HK-2 (cell line): ENCODE measurements around the gene FAM156A.
"Not testable (repeated sequence)": the region's sequence is repeated elsewhere in the genome, so short reads cannot be mapped to it uniquely, and the experiment has no call there.

Source experiments
- DNase-seq: peaks from one replicate; pipeline ENCODE4 v3.0.0-alpha.2; 2018; ENCODE audit not compliant: unreplicated experiment

Gene FAM156A, protein sequence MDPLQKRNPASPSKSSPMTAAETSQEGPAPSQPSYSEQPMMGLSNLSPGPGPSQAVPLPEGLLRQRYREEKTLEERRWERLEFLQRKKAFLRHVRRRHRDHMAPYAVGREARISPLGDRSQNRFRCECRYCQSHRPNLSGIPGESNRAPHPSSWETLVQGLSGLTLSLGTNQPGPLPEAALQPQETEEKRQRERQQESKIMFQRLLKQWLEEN

DNA sequence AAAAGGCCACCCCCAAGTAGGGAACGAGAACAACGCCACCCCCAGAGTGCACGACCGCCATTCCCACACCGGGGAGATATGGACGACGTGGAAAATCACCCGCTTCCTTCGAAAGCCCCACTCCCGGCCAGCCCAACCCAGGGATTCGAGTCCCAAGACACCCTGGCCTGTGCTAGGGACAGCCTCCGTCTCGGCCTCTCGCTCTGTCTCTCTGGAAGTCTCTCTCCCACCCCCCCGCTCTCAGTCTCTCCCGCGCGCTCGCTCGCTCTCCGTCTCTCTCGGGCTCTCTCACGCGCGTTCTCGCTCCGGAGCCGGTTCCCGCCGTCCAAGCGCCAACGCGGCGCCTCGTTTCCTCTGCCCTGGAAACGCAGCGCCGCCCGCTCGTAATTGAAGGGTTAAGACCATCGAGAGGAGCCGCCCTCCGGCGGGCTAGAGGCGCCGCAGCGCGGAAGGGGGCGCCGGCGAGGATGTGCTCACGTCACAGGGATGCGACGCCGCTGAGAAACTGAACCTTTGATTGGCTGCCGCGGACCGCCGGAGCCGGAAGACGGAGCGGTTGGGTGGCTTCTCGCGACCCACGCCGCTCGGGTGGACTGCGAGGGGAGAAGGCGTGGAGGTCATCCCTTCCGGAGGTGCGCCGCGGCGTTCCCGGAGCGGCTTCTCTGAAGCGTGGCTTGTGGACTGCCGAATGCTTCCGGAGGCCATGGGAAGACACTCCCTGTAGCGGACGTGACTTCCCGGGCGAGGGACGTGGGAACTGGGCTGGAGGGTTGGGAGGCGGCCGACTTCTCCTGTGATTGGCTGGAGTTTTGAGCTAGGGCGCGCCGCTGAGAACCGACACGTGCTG, at the start of gene FAM156A:
Gene FAM156A (minus strand): TSS at position 406 of the 847 bp plus-strand sequence. CDS start 9,930 bp downstream, outside the sequence.
- not testable (repeated sequence) for DNase-seq

DNA sequence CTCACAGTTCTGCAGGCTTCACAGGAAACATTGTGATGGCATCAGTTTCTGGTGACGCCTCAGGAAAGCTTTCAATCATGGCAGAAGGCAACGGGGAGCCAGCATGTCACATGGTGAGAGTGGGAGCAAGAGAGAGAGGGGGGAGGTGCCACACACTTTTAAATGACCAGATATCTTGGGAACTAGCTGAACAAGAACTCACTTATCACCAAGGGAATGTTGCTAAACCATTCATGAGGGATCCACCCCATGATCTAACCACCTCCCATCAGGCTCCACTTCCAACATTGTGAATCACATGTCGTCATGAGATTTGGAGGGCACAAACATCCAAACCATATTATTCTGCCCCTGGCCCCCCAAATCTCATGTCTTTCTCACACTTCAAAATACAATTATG, 47.0 kb upstream of the FAM156A start:
- DNase-seq: no peak

DNA sequence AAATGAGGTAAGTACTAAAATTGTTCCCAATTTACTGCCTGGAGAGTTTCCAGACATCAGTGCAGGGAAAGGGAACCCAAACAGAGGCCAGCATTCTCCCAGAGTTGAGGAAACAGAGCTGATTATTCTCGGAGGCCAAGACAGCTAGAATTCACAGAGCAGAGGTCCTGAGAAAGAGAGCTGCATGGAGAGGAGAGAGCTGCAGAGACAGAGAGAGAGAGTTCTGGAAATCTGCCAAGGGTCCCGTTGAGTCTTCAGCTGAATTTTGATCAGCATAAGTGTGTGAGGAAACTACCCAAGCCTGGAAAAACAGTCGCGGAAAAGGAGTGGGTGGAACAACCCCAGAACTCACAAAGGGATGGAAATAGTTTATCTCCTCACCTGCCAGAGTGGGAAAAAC, 46.5 kb upstream of the FAM156A start:
- no peak for DNase-seq

DNA sequence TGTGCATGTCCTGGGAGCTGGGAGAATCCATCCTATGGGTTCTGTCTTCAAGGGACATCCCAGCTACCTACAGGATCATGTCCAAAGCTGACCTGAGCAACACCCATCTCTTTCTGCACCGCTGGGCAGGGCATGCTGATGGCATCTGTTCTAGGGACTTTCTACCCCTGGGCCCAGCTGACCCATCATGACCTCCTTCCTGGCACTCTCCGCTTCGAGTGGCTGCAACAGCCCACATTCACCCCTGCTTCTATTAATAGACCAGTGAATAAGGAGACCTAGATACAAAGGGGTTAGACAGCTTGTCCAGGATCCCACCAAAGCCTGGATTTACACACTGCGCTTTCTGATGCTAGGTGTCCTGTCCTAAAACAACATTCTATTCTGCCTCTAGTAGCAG, 45.7 kb upstream of the FAM156A start:
- DNase-seq: no peak

DNA sequence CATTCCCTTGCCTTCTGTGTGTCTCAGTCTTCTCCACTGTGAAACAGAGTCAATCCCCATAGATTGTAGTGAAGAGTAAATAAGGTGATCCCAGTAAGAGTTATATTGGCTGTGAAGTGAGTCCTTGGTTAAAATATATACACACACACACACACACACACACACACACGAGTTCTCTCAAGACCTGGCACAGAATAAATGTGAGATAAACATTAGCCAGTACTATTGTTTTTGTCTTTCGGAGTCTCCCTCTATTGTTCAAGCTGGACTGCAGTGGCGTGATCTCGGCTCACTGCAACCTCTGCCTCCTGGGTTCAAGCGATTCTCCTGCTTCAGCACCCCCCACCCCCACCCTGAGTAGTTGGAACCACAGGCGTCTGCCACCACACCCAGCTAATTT, 44.8 kb upstream of the FAM156A start:
- no peak for DNase-seq

DNA sequence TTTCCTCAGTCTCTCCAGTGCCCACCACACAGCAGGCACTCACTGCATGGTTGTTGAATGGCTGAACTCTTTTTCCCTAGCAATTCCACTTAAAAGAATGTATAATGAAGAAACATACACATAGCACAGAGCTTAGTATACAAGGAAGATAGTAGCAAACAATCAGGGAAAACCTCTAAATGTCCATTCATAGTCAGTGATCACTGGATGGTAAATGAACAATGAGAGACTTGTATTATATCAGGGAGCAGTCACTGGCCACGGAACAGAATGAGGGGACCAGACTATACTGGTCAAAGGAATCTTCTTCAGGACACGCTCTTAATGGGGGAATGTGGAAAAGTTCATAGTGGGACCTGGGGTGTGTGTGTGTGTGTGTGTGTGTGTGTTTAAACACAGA, 43.6 kb upstream of the FAM156A start:
- DNase-seq: no peak

DNA sequence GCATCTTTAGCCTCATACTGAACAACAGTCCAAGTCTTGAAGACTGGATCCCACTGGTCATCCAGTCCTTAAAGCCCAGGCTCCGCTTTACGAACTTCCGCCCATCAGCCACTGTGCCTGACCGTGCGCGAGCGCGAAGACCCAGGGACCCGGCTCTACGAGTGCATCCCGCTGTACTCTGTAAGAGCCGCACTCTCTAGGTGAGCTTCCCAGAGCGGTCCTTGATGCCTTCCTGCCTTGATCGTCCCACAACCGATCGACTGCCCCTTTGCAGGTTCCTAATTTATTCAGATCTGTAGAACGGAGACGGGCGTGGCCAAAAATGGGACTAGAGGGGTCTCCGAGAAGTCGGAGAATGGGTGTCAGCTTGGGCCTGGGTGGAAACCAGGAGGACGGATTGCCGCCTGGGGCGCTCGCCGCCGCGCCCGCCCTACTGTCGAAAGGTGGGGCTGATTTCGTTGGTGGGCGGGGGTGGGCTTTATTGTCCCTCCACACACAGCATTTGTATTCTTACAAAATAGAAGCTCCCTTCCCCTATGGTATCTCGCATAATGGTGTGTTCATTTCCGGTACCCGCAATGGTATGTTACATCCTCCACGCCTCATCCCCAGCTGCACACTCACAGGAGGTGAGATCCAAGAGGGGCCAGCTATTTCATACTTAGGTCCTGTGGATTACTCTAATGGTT, 42.3 kb upstream of the FAM156A start:
- no peak for DNase-seq

DNA sequence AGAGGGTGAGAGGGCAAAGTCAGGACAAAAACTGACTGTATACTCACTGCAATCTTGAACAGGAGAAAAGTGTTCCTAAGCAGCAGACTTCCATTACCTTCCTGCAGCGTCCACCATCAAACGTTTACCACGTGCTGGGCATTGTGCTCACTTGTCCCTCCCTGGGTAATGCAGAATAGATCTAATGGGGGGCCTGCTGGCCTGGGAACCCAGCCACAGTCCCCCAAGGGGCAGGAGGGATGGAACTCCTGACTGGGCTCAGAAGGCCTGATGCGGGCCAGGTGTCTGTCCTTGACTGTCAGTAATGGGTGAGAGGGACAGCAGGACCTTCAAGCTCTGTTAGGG, 37.6 kb upstream of the FAM156A start:
- DNase-seq: no peak

DNA sequence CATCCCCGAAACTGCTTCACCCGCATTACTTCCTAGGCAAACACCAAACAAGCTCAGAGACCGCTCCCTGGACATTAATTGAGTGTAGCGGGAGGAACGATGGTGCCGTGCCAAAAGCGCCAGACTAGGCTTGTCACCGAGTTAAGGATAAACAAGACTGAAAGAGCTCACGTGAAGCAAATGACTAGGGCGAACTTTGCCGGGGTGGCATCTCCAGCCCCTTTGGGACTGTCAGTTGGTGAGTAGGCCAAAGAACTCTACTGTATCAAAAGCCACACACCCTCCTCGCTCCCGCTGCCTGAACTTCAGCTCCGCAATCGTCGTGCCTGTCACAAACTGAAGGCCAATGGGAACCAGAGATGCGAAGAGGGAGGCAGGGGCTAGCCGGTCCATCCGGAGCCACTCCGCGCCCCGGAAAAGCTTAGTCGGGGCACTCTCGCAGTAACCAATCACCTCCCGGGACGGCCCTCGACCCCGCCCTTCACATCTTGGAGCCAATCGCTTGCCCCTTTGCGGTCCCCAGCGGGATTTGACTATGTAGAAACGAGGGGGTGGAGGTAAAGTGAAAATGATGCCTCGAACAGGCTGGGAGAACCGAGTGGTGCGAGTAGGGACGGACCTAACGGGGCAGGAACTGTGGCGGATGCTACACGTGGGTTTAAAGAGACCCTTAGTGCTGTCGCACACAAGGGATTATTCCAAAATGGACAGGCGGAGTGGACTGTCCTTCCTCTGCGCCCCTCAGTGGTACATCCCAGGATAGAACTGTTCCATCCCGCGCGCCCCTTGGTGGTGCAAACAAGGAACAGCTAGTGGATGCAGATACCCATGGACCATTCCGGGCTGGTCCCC, 37.0 kb upstream of the FAM156A start:
- peak; percentile 92 for DNase-seq

DNA sequence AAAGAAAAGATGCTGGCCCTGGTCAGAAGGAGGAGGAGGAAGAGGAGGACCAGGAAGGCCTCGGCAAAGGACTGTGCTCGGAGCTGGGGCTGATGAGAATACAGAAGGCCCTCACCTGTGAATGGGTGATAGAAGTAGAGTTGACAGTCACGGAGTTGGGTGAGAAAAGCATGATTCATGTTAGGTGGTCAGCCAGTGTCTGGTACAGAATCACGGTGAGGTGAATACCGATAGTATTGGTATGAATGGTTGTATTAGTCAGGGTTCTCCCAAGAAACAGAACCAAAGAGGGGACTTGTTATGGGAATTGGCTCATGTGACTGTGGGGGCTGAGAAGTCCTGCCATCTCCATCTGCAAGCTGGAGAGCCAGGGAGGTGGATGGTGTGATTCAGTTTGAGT, 32.5 kb upstream of the FAM156A start:
- no peak for DNase-seq

DNA sequence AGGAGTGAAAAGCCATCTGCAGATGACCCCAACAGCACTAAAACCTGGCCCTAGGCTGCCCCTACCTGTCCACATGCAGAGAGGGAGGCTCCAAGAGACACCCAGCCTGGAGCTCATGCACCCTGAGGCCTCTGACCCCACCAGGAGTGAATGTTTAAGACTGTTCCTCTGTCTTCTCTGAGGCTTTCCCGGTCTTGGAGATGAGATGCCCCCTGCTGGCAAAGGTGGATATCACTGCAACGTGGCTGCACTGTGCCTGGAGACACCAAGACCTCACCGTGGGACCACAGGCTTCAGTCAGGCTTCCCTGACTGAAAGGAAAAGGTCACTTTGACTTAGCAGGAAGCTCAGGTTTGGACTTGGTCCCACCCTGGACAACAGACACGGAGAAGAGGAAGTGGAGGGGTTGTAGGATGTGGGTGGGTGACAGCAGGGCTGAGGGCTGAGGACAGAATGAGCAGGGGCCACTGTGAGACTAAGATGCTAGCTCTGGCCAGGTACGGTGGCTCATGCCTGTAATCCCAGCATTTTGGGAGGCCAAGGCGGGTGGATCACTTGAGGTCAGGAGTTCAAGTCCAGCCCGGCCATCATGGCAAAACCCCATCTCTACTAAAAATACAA, 31.8 kb upstream of the FAM156A start:
- peak; percentile 63 for DNase-seq

DNA sequence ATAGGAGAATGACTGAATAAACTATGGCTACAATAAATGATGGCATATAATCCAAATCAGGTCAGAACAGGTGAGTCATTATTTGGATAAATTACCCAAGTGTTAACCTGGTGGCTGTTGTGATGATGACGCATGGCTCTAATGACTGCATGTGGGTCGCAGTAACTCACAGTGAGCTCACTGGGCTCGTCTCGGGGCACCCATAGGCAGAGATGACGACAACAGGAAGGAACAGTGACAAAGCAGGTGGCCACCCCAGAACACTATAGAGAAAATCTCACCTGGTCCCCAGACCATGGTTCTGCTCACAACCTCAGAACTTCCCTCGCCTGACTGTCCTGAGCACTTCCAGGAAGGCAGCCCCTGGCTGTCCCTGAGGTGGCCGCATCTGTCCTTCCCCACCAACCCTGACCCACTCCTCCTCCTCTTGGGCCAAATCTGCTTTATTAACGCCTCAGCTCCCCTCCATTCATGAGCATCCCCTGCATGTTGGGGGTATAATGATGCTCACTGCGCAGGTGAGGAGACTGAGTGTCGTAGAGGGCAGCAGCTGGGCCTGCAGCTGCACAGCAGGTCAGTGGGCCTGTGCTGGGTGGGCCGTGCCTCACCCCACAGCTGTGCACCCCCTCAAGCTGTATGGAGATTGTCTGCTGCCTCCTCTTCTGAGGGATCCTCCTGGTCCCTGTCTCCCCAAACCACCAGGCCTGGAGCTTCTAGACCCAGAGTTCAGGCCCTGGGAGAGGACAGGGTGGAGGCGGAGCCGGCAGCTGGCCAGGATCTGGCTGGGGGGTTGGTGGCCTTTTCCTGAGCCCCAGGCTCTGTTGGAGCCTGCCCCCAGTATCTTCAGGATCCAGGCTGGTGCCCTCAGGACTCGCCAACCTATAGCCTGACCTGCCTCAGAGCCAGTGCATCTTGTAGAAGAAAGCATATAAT, 30.9 kb upstream of the FAM156A start:
- DNase-seq: no peak

DNA sequence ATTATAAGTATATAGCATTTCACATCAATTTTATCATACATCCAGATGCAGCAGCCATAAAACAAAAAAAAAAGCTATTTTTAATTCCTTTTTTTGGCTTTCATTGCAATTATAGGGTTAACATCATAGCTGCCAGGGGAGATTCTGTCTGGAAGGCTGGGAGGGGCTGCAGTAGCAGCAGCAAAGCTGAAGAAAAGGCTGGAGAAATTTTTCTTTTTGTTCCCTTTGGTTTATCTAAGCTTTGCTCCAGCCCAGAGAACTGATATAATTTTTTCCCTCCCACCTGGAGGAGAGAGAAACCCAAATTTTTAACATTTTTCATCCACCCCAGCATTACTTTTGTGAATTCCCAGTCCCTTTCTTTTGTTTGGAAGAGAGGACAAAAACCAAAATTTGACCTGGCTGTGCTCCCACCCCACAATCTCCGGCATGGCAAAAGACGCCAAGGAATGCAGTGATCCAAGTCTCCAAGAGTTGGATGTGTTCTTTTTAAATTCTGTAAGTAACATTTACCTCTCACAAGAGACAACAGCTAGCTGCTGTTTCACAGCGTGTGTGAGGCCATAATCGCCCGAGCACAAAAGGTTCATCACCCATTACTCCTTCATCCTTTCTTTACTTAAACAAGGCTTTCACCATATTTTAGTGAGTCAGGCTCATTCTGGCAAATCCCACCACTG, 25.1 kb upstream of the FAM156A start:
- DNase-seq: no peak

DNA sequence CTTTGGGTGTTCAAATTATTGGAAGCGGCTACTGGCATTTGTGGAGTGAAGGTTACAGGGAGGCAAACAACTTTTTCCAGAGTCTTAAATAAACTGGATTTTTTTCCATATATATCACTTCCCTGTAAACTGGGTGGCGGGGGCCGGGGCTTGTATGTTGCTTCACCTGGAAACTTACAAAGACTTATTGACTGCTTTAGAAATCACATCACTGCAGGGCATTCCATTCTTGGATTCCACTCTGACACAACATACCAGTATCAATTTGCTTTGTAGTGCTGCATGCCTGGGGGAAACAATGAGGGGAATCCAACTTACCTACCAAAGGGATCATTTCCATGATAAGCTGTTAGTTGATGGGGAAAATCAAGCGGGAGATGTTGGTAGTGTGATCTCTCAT, 21.7 kb upstream of the FAM156A start:
- DNase-seq: no peak

DNA sequence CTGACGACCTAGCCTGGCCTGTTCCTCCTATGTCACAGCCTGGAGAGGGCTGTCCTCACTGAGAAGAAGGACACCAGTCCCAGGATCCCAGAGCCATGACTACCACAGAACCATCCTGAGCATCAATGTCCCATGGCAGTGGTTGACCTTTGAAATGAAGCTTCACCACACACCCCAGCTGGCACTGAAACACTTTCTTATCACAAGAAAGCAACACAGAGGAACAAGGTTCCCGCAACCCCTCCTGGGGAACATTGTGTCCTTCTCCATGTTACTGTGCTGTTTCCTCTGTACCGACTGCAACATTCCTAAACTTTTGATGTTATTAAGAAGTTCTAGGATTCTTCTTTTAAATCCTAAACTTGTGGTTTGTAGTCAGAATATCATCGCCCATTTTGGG, 21.2 kb upstream of the FAM156A start:
- DNase-seq: no peak

DNA sequence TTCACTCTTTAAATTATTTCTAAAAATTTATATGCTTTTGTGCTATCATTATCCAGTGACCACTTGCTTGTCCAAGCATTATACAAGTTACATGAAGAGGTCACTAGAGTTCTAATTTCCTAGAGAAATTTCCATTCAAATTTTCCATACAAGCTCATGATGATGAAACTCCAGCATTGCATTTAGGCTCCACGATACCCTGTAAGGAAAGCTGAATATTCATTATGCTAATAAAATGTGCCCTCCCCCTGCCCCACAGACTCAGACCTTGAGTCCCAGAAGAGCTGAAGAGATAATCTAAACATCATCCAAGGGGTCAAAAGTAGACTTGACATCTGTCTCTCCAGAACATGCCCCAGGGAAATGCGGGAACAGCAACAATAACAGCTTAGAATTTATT, 19.6 kb upstream of the FAM156A start:
- DNase-seq: no peak

DNA sequence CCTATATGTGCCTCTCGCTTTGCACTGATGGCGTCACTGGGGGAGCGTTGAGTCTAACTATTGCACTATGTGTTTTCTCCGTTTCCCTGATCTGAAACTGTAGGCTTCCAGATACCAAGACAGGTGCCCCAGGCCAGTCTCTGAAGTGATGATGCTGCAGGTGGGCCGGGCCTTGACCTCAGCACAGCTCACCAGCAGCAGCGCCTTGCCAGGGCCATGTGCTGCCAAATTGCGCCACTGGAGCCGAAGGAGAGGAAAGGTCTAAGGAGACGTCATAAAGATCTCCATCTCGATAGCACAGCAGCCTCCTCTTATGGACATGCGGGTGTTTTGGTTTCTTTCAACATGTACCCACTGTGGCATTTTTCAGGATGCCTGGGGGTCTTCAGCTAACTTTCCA, 17.3 kb upstream of the FAM156A start:
- DNase-seq: not testable (repeated sequence)

DNA sequence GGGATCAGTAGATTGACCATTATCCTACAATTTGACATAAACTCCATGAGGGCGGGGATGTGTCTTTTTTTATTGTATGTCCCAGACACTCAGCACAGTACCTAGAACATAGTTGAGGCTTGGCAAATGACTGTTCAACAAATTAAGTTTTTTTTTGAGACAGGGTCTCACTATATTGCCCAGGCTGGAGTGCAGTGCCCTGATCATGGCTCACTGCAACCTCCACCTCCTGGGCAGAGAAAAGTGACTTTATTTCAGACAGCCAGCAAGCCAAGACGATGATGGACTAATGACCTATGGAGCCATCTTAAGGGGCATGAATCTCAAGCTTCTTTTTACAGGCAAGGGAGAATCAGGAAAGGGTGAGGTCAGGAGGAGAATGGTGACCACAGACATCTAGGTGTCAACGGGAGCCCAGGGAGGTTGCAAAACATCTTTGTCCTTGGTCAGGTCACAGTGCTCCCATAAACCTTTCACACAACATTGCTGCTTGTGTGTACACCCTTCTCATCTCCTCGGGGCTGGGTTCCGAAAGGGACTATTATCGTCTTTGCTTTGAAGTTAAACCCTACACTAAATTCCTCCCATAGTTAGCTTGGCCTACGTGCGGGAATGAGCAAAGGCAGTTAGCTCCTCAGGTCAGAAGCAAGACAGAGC, 16.1 kb upstream of the FAM156A start:
- not testable (repeated sequence) for DNase-seq

DNA sequence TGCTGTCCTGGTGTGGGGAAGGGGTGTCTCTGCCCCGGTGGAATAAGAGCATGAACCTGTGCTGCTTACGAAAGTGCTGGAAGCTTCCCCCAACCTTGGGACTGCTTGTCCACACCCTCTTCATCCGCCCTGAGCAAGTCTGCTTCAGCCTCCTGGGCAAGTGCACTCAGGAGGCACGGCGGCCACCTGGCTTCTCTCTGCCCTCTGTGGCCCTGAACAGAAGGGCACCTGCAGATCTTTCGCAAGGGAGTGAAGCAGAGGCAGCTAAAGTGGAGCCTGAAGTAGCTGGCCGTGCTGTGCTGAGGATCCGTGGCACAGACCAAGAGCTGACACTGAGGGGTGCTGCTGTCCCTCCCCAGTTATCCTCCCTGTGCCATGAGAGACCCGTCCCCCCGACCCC, 9.6 kb upstream of the FAM156A start:
- DNase-seq: not testable (repeated sequence)
